Adrenal gland (tissue), 5 donors: ENCODE results near the gene PCBD2.

ENCODE experiments used
- POLR2A ChIP-seq, 2 donors: fragments of 450-650 bp; IDR thresholded peaks; one replicate each; pipeline ENCODE4 v1.6.1; 2017; ENCODE audit warnings: antibody characterized with exemption in 2 of 2, mild to moderate bottlenecking in 2 of 2, moderate library complexity in 1 of 2
- TF ChIP-seq, protein P1 (sequence below), 6 experiments: fragments of 450-650 bp in 4 of 6; fragments of 200-600 bp in 2 of 6; sonication (generic) in 1 of 6; IDR thresholded peaks; 1 replicate in 5 of 6; 2 replicates in 1 of 6; pipeline versions ENCODE4 v1.5.1 to v1.8.0; 2016 to 2021; ENCODE audit warnings: antibody characterized with exemption in 6 of 6, mild to moderate bottlenecking in 2 of 6, moderate library complexity in 1 of 6
- donor health status: DM: no; HTN: no; CAD: no.

DNA sequence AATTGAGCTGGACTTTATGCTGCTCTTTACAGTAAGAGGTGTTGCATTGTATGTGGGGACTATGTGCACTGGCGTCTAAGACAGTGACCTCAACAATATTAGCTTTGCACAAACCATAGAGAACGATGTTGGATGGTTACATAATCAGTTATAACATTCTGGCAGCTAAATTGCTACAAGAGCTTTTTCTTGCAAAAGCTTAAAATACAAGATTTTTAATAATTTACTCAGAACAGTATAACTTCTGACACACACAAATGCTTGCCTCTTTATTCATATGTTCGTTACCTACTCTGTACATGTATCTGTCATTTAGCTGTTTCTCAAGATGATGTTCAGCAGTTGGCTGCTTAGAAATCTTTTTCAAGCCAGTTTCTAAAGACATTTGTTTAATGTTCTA, 47.5 kb upstream of the PCBD2 start:
- TF ChIP-seq POLR2A (IDR thresholded peaks at IDR 0.05) = no peak
- TF ChIP-seq, protein P1, sequence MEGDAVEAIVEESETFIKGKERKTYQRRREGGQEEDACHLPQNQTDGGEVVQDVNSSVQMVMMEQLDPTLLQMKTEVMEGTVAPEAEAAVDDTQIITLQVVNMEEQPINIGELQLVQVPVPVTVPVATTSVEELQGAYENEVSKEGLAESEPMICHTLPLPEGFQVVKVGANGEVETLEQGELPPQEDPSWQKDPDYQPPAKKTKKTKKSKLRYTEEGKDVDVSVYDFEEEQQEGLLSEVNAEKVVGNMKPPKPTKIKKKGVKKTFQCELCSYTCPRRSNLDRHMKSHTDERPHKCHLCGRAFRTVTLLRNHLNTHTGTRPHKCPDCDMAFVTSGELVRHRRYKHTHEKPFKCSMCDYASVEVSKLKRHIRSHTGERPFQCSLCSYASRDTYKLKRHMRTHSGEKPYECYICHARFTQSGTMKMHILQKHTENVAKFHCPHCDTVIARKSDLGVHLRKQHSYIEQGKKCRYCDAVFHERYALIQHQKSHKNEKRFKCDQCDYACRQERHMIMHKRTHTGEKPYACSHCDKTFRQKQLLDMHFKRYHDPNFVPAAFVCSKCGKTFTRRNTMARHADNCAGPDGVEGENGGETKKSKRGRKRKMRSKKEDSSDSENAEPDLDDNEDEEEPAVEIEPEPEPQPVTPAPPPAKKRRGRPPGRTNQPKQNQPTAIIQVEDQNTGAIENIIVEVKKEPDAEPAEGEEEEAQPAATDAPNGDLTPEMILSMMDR (IDR thresholded peaks at IDR 0.05) = no peak
